B cell (primary cell): ENCODE measurements around the gene KIF13A. TPM values are rescaled to one million over a fixed set of nuclear protein-coding genes. Genes with fewer than 3 reads are reported as not detected.

Source experiments
- ATAC-seq: fragments of 200-7000 bp; cut with Tn5 transposase; one replicate; pipeline ENCODE4 v1.10.0; 2021; ENCODE audit warnings: low read depth, mild to moderate bottlenecking, moderate number of reproducible peaks, moderate library complexity
- CTCF ChIA-PET: fragments of 350-600 bp; sonication (Branson Sonifier 250); formaldehyde crosslinking; loops from one replicate; lab custom pipeline; 2021; ENCODE audit warnings: antibody characterized with exemption, inconsistent platforms; lab: Charles Lee
- POLR2A ChIA-PET: fragments of 350-600 bp; sonication (Branson Sonifier 250); formaldehyde crosslinking; loops from one replicate; lab custom pipeline; 2021; ENCODE audit warnings: antibody characterized with exemption; lab: Charles Lee
- DNase-seq: peaks from one replicate; pipeline ENCODE4 v3.0.0; 2013
- H2AFZ ChIP-seq: 2 replicates; pipeline ENCODE4 v1.6.1; 2012; ENCODE audit warnings: mild to moderate bottlenecking, low read depth, low read length; ENCODE audit not compliant: insufficient read depth, poor library complexity, severe bottlenecking
- H3K27ac ChIP-seq, 2 donors: 1 replicate in 1 of 2; 2 replicates in 1 of 2; pipeline ENCODE4 v1.5.1; 2012 to 2013; ENCODE audit warnings: low read length in 2 of 2, mild to moderate bottlenecking in 2 of 2, moderate library complexity in 1 of 2
- H3K27me3 ChIP-seq, 4 experiments: fragments of 200-600 bp in 1 of 4; sonication (generic) in 1 of 4; replicated peaks in 1 of 4; 1 replicate in 2 of 4; 2 replicates in 2 of 4; pipeline versions ENCODE4 v1.6.1 to v1.7.0; 2013 to 2016; ENCODE audit warnings: low read length in 3 of 4, mild to moderate bottlenecking in 2 of 4, mixed read lengths in 1 of 4, moderate library complexity in 1 of 4; ENCODE audit not compliant: insufficient read depth in 4 of 4, control insufficient read depth in 3 of 4; ENCODE audit errors: control extremely low read depth in 1 of 4
- H3K36me3 ChIP-seq, 2 experiments: replicated peaks in 1 of 2; 1 replicate in 1 of 2; 2 replicates in 1 of 2; pipeline versions ENCODE4 v1.6.1 to v1.7.1; 2013; ENCODE audit warnings: low read length in 1 of 2; ENCODE audit not compliant: insufficient read depth in 2 of 2, control insufficient read depth in 1 of 2; ENCODE audit errors: control extremely low read depth in 1 of 2, extremely low read depth in 1 of 2
- H3K4me1 ChIP-seq, 2 donors: fragments of 200-600 bp in 1 of 2; sonication (generic) in 1 of 2; 1 replicate in 1 of 2; 2 replicates in 1 of 2; pipeline versions ENCODE4 v1.5.1 to v1.6.1; 2013 to 2017; ENCODE audit warnings: low read length in 2 of 2; ENCODE audit not compliant: control insufficient read depth in 2 of 2, insufficient read depth in 2 of 2
- H3K4me2 ChIP-seq: replicated peaks from 2 replicates; pipeline ENCODE3; 2012; ENCODE audit warnings: mild to moderate bottlenecking, low read depth, low read length; ENCODE audit not compliant: poor library complexity, severe bottlenecking
- H3K4me3 ChIP-seq, 5 experiments: fragments of 200-600 bp in 1 of 5; sonication (generic) in 1 of 5; 1 replicate in 3 of 5; 2 replicates in 2 of 5; pipeline versions ENCODE4 v1.5.1 to v1.7.0; 2011 to 2016; ENCODE audit warnings: low read length in 4 of 5, mild to moderate bottlenecking in 4 of 5, low read depth in 2 of 5, control low read depth in 1 of 5, moderate library complexity in 1 of 5; ENCODE audit not compliant: insufficient read depth in 1 of 5; ENCODE audit errors: control extremely low read depth in 1 of 5, extremely low read depth in 1 of 5
- H3K79me2 ChIP-seq: fragments of 200-600 bp; sonication (generic); one replicate; pipeline ENCODE4 v1.6.0; 2016; ENCODE audit warnings: low read length; ENCODE audit not compliant: control insufficient read depth, insufficient read depth
- H3K9ac ChIP-seq: fragments of 200-600 bp; sonication (generic); 2 replicates; pipeline ENCODE4 v1.6.1; 2017; ENCODE audit warnings: mild to moderate bottlenecking, low read length, moderate library complexity
- H3K9me3 ChIP-seq, 3 donors: one replicate each; pipeline versions ENCODE4 v1.6.1 to v1.7.1; 2013; ENCODE audit warnings: low read length in 2 of 3; ENCODE audit not compliant: control insufficient read depth in 2 of 3, insufficient read depth in 1 of 3; ENCODE audit errors: control extremely low read depth in 1 of 3
- H4K20me1 ChIP-seq: 2 replicates; pipeline ENCODE4 v1.6.0; 2012; ENCODE audit warnings: mild to moderate bottlenecking, low read length; ENCODE audit not compliant: insufficient read depth, control insufficient read depth, poor library complexity, severe bottlenecking
- H3K27ac Mint-ChIP-seq: one replicate; pipeline ENCODE4 v1.8.0; 2021; ENCODE audit warnings: mixed read lengths
- H3K27me3 Mint-ChIP-seq: one replicate; pipeline ENCODE4 v1.8.0; 2021; ENCODE audit warnings: mixed read lengths
- H3K4me1 Mint-ChIP-seq: one replicate; pipeline ENCODE4 v1.8.0; 2021; ENCODE audit warnings: mixed read lengths
- H3K4me3 Mint-ChIP-seq: one replicate; pipeline ENCODE4 v1.8.0; 2021; ENCODE audit warnings: mixed read lengths
- H3K9me3 Mint-ChIP-seq: one replicate; pipeline ENCODE4 v1.8.0; 2022; ENCODE audit warnings: mixed read lengths; ENCODE audit not compliant: insufficient read depth
- EZH2 ChIP-seq: IDR thresholded peaks from 2 replicates; pipeline ENCODE4 v1.6.1; 2012; ENCODE audit warnings: borderline replicate concordance, low read depth, mild to moderate bottlenecking, moderate library complexity, low read length; ENCODE audit not compliant: insufficient read depth, poor library complexity, severe bottlenecking
- WGBS: methylation state at CpG from one replicate; pipeline ENCODE4 v1.1.5; 2013; ENCODE audit warnings: missing lambda C conversion rate; ENCODE audit not compliant: insufficient coverage; 5-methylcytosine and 5-hydroxymethylcytosine counted together
- intact Hi-C: fragments of 100-400 bp; cut with micrococcal nuclease; formaldehyde crosslinking; loops from one replicate; pipeline ENCODE4 v1.10.0; 2022
- polyA plus RNA-seq: library from polyadenylated mRNA; depleted of rRNA; stranded (reverse); fragments of >200 nt; gene quantifications from 2 replicates; pipeline ENCODE4 v1.2.3, GENCODE V29; 2012
- total RNA-seq, 2 donors: library from RNA; stranded (reverse); fragments of 120-200 nt in 1 of 2; gene quantifications; 1 replicate in 1 of 2; 2 replicates in 1 of 2; pipeline versions ENCODE4 v1.2.3 to v1.2.4, GENCODE V29; 2013 to 2022
- TF ChIP-seq, protein P1 (sequence below): fragments of 200-600 bp; IDR thresholded peaks from one replicate; pipeline ENCODE4 v1.8.0; 2022; ENCODE audit warnings: antibody characterized with exemption, mild to moderate bottlenecking

Gene KIF13A
- total and polyA plus RNA-seq, 2 donors (not counting 1 experiment from before 2014, with no cell fraction given) = 2.1 to 23.4 TPM

DNA sequence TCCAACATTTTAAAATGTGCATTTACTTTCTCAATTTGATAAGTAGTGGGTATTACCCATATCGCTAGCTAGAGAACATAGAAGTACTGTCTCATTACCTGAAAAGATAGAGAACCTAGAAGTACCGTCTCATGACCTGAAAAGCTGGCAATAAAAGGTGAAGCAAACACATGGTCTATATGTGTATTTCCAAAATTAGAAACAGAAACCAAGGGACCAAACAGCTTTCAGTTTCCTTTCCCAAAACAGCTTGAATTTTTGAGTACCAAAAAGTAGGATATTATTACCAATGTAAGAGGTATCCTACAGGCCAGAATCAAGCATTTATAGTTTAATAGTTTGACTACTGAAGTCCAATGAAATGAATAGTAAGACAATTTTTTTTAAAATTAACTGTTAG lies 77.2 kb downstream of the KIF13A start:
- Histone ChIP-seq H4K20me1 (no peaks in the 10 kb centered on the region), H3K4me1 (peaks cover 12 to 17% of the 10 kb centered on the region in 2 donors), H3K9me3 (no peaks in the 10 kb centered on the region), H2AFZ (no peak overlapping the region), H3K9ac (no peak overlapping the region), H3K27ac (no peak overlapping the region), H3K4me3 (no peak overlapping the region), H3K79me2 (no peaks in the 10 kb centered on the region), H3K36me3 (no peaks in the 10 kb centered on the region), H3K4me2 (peak overlapping the region; percentile 42), H3K27me3 (no peaks in the 10 kb centered on the region)
- Mint-ChIP-seq H3K9me3 (no peaks in the 10 kb centered on the region), H3K4me1 (peaks cover 31% of the 10 kb centered on the region), H3K27me3 (no peaks in the 10 kb centered on the region), H3K27ac (no peak overlapping the region), H3K4me3 (no peak overlapping the region)
- TF ChIP-seq EZH2 = no peak
- TF ChIP-seq, protein P1, sequence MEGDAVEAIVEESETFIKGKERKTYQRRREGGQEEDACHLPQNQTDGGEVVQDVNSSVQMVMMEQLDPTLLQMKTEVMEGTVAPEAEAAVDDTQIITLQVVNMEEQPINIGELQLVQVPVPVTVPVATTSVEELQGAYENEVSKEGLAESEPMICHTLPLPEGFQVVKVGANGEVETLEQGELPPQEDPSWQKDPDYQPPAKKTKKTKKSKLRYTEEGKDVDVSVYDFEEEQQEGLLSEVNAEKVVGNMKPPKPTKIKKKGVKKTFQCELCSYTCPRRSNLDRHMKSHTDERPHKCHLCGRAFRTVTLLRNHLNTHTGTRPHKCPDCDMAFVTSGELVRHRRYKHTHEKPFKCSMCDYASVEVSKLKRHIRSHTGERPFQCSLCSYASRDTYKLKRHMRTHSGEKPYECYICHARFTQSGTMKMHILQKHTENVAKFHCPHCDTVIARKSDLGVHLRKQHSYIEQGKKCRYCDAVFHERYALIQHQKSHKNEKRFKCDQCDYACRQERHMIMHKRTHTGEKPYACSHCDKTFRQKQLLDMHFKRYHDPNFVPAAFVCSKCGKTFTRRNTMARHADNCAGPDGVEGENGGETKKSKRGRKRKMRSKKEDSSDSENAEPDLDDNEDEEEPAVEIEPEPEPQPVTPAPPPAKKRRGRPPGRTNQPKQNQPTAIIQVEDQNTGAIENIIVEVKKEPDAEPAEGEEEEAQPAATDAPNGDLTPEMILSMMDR = no peak
- ChIA-PET POLR2A (no interaction called here), CTCF (interaction anchor here (0.9 kb wide), 1 partner anchor 16 kb away, joined by 3 read pairs; no protein-coding TSS in a partner anchor)
- intact Hi-C loops = no loop called here
- ATAC-seq (no peak), DNase-seq (peak; percentile 8)
- WGBS = no CpG with 5 or more reads among the region's 2 CpGs

DNA sequence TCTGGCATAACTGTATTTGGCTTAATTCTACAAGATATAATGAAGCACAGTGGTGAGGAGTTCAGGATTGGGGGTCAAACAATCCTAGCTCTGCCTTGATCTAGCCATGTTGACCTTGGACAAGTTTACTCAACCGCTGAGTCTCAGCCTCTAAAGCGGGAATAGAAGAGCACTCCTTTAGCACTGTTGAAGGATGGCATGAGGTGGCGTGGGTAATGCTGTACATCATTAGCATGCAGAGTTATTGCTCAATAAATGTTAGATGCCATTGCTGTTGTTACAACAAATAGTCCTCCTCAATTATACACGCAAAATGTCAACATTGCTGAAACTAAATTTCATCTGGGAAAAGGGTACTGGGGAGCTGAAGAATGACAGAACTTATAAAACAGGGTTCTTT lies 78.6 kb downstream of the KIF13A start:
- WGBS = 93% methylated on average over 3 of the region's 4 CpGs
- peaks cover 12 to 17% of the 10 kb centered on the region in 2 donors for H3K4me1 ChIP-seq
- TF ChIP-seq, protein P1 = no peak
- TF ChIP-seq EZH2 = no peak
- Mint-ChIP-seq H3K4me1 (peaks cover 31% of the 10 kb centered on the region), H3K27me3 (no peaks in the 10 kb centered on the region), H3K27ac (no peak overlapping the region), H3K9me3 (no peaks in the 10 kb centered on the region), H3K4me3 (no peak overlapping the region)
- no peaks in the 10 kb centered on the region for H3K79me2 ChIP-seq
- no peaks in the 10 kb centered on the region for H3K27me3 ChIP-seq
- H3K4me2 ChIP-seq = no peak overlapping the region
- ChIA-PET POLR2A (no interaction called here), CTCF (no interaction called here)
- H3K9ac ChIP-seq = no peak overlapping the region
- no peaks in the 10 kb centered on the region for H3K36me3 ChIP-seq
- ATAC-seq = no peak
- no peaks in the 10 kb centered on the region for H4K20me1 ChIP-seq
- no peak overlapping the region for H2AFZ ChIP-seq
- DNase-seq = no peak
- H3K9me3 ChIP-seq = no peaks in the 10 kb centered on the region
- intact Hi-C loops = no loop called here
- H3K27ac ChIP-seq = no peak overlapping the region
- H3K4me3 ChIP-seq = no peak overlapping the region
